GM12801 (cell line): ENCODE data around the gene SLC16A6.

Experiments used
- TF ChIP-seq, protein P1 (sequence below): IDR thresholded peaks from one replicate; pipeline ENCODE4 v1.5.1; 2011; ENCODE audit warnings: control low read depth; ENCODE audit not compliant: insufficient read length; ENCODE audit errors: extremely low read depth

Gene SLC16A6

DNA sequence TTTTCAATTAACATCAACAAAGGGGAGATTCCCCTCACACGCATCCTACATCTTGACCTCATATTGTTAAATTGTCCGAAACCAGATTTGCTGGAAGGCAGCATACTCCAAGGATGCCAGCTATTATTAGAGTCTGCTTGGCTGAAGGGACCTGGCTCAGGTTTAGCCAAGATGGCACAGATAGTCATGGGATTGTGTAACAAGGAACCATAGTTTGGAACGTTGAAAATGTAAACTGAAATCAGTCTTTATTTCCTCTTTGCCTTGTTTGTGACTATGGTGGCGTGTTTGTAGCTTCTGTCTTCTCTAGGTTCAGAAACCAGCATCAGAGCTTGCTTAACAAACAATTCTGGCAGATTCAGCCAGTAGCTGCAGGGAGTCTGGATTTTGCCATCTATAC, 6.3 kb upstream of the SLC16A6 start:
- TF ChIP-seq, protein P1, sequence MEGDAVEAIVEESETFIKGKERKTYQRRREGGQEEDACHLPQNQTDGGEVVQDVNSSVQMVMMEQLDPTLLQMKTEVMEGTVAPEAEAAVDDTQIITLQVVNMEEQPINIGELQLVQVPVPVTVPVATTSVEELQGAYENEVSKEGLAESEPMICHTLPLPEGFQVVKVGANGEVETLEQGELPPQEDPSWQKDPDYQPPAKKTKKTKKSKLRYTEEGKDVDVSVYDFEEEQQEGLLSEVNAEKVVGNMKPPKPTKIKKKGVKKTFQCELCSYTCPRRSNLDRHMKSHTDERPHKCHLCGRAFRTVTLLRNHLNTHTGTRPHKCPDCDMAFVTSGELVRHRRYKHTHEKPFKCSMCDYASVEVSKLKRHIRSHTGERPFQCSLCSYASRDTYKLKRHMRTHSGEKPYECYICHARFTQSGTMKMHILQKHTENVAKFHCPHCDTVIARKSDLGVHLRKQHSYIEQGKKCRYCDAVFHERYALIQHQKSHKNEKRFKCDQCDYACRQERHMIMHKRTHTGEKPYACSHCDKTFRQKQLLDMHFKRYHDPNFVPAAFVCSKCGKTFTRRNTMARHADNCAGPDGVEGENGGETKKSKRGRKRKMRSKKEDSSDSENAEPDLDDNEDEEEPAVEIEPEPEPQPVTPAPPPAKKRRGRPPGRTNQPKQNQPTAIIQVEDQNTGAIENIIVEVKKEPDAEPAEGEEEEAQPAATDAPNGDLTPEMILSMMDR = no peak

- TF ChIP-seq, protein P1 = no peak
Measured at GRCh38 chr17:68296217-68297191, 5.6 kb upstream of the SLC16A6 start.

- TF ChIP-seq, protein P1 = no peak
Measured at GRCh38 chr17:68295086-68295485, 4.2 kb upstream of the SLC16A6 start.

GRCh38 chr17:68294617-68295016, 3.7 kb upstream of the SLC16A6 start:
- TF ChIP-seq, protein P1 = no peak

- TF ChIP-seq, protein P1 = no peak
Measured at GRCh38 chr17:68294196-68294555, 3.2 kb upstream of the SLC16A6 start.

DNA sequence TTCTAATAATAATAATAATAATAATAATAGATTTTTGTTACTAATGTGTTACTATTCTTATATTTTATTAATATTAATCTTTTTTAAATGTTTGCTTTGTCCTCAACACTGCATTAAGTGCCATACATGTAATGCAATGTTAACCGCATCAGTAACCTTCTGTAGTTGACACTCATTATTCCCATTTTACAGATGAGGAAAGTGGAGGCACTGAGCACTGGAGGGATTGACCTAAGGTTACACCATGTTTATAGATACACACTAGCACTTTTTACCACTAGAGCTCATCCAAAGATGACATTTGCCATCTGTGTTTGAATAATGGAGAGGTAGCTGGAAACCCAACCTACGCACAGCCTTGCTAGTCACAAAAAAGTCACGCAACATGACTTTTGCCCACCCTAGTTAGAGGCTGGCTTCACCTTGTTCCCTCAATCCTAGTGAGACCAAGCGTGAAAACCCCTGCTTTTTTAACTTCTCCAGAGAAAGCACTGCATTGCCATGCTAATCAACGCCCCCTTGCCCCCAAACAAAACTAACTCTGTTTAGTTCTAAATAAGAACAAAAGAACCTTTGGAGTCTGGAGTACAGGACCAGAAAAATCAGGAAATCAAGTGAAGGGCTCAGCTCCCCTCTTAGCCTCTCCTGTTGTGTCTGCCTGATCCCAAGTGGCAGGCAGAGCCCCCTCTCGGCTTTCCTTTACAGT, 2.7 kb upstream of the SLC16A6 start:
- TF ChIP-seq, protein P1 = no peak

DNA sequence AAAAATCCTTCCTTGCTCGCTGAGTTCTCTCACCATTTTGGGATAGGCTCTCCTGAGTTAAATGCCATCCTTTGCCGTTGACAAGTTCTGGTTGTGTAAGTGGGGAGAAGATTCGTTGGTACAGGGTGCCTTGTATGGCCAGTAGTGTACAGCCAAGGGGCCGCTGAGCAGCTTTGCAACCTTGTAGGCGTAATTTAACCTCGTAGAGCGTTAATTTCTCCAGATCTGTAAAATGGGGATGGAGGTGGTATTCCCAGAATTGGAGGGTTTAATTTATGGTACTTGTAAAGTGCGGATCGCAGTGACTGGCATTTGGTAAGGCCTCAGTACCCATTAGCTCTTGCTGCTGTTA, 1.7 kb upstream of the SLC16A6 start:
- TF ChIP-seq, protein P1 = no peak
